Measurements from ENCODE around the gene SPINT1. TPM values are rescaled to one million over a fixed set of nuclear protein-coding genes. Genes with fewer than 3 reads are reported as not detected.
A peak's percentile ranks its signal among the peaks of the same experiment; 100 is the strongest.

The SPINT1 gene
- total RNA-seq, 2 experiments from 2014 or later, result 1.7 to 2.9 TPM

GRCh38 chr15:40872791-40873693 is 29.2 kb downstream of the SPINT1 start:
- no peak for DNase-seq
- Mint-ChIP-seq H3K36me3 (ENCODE audit: low read depth) (no peaks in the 10 kb centered on the region), H3K4me3 (peak overlapping the region; percentile 67), H3K4me1 (peaks cover 12% of the 10 kb centered on the region), H3K27ac (no peak overlapping the region), H3K27me3 (peaks cover 18% of the 10 kb centered on the region), H3K9me3 (no peaks in the 10 kb centered on the region)
- POLR2A ChIA-PET, result no interaction called here
- CTCF ChIA-PET, result interaction anchor here (0.6 to 2.0 kb wide), 8 partner anchors 12 to 419 kb away, joined by 3 to 9 read pairs (median 4); partner anchors contain the start of gene VPS18

DNA sequence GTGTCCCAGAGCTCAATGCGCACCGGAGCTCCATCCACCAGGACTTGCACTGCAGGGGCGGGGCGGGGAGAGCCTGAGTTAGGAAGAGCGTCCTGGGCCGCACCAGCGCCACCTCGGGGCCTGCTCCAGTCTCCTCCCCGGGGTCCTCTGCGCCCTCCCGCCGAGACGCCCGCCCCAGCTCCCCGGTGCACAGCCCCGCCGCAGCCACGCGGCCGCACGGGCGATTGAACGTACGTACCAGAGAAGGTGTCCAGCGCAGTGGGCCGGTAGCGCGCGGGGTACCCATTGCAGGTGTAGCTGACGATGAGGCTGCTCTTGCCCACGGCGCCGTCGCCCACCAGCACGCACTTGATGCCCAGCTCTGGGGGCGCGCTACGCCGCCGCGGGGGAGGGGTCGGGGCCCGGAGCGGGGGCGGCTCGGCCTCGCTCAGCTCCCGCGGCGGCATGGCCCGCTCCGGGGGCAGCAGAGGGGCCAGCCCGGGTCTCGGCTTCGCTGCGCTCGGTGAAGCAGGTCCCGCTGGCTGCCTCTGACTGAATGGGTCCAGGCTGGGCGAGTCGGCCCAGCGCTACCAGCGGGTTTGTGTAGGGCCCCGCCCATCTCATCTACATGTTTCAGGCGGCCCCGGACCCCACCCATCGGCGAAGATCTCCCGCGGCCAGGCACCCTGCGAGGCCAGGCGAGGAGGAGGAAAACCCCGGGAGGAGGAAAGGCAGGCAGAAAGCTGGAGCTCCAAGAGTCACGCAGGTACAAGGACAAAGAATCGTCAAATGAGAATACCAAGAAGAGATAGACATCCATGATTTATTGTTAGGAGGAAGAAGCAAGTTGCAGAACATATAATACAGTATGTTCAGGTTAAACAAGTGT is 30.1 kb downstream of the SPINT1 start, which contains the start of gene RHOV:
Gene RHOV (minus strand): TSS at position 541 of the 868 bp plus-strand sequence. CDS start 95 bp downstream, at position 446.
- CTCF ChIA-PET, result interaction anchor here (0.6 to 2.0 kb wide), 7 partner anchors 11 to 56 kb away, joined by 3 to 9 read pairs (median 5); partner anchors contain the start of gene VPS18
- Mint-ChIP-seq H3K36me3 (ENCODE audit: low read depth) (no peaks in the 10 kb centered on the region), H3K9me3 (no peaks in the 10 kb centered on the region), H3K4me1 (peaks cover 18% of the 10 kb centered on the region), H3K27ac (no peak within 1 kb of the TSS), H3K27me3 (peaks cover 18% of the 10 kb centered on the region), H3K4me3 (peak within 1 kb of the TSS; percentile 71)
- DNase-seq, result peak; percentile 54
- POLR2A ChIA-PET, result no interaction called here

DNA sequence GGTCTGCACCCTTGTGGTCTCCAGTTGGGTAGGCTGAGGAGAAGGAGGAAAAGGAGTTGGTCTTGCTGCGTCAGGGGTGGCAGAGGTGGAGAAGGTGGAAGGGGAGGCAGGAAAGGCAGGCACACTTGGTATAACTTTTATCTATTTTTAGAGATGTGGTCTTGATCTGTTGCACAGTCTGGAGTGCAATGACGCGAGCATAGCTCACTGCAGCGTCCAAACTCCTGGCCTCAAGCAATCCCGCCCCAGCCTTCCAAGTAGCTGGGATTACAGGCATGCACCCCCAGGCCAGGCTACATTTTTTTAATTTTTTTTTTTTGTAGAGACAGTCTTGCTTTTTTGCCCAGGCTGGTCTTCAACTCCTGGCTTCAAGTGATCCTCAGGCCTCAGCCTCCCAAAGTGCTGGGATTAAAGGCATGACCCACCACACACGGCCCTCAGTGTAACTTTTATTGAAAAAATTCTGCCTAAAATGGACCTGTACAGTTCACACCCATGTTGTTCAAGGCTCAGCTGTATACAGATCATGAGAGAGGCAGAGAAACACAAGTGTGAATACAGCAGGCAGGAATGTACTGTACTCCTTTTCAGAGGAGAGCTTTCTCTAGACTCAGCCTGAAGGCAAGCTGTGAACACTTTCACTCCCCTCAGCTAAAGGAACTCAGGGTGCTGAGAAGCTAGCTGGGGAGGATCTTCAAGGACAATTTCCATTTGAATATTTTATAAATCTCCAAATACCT is 32.3 kb downstream of the SPINT1 start:
- Mint-ChIP-seq H3K27me3 (peaks cover 18% of the 10 kb centered on the region), H3K4me1 (peaks cover 26% of the 10 kb centered on the region), H3K9me3 (no peaks in the 10 kb centered on the region), H3K36me3 (ENCODE audit: low read depth) (no peaks in the 10 kb centered on the region), H3K27ac (no peak overlapping the region), H3K4me3 (no peak overlapping the region)
- no peak for DNase-seq
- ChIA-PET CTCF (interaction anchor here (0.6 to 6.1 kb wide), 5 partner anchors 8 to 152 kb away, joined by 3 to 31 read pairs (median 5); partner anchors contain the start of gene VPS18), POLR2A (no interaction called here)

DNA sequence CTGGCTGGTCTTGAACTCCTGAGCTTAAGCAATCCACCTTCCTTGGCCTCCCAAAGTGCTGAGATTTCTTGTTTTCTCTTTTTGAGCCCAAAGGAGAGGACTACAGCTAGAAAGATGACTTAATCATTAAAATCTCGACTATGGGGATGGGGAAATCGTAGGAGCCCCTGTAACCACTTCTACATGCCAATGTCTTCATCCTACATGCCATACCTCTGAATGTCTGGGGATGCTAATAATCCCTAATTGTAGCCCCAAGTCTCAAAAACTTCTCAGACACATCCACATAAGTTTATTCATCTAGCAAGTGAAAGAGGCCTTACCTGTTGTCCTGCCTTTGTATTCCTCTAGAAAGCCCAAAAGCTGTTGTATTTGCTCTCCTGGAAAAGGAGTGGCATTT is 33.8 kb downstream of the SPINT1 start:
- H3K4me1 Mint-ChIP-seq, result peaks cover 19% of the 10 kb centered on the region
- no peaks in the 10 kb centered on the region for H3K36me3 Mint-ChIP-seq (ENCODE audit: low read depth)
- ChIA-PET POLR2A (no interaction called here), CTCF (interaction anchor here (1.9 to 6.1 kb wide), 4 partner anchors 8 to 26 kb away, joined by 5 to 31 read pairs (median 7); partner anchors contain the start of gene VPS18)
- no peak overlapping the region for H3K27ac Mint-ChIP-seq
- no peak for DNase-seq
- no peaks in the 10 kb centered on the region for H3K9me3 Mint-ChIP-seq
- peaks cover 18% of the 10 kb centered on the region for H3K27me3 Mint-ChIP-seq
- no peak overlapping the region for H3K4me3 Mint-ChIP-seq

DNA sequence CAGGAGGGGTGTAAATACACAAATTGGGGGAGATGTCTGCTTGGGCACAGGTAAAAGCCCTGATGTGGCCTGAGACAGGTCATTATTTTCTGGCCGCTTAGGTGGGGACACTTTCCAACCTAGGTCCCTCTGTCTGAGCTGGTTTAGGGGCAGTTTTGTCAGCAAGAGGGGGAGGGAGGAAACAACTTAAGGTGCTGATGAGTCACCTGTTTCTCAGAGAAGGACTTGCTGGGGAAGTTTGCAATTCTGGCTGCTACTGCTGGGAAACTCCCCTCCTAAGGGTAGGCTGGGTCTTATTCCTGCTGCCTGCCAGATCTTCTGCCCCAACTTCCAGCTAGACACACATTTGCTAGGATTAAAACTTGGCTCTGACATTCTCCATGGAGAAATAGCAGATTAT is 34.9 kb downstream of the SPINT1 start:
- no peak for DNase-seq
- H3K9me3 Mint-ChIP-seq, result no peaks in the 10 kb centered on the region
- ChIA-PET POLR2A (no interaction called here), CTCF (interaction anchor here (0.7 to 6.1 kb wide), 5 partner anchors 9 to 64 kb away, joined by 3 to 31 read pairs (median 7); partner anchors contain the start of gene VPS18)
- H3K4me3 Mint-ChIP-seq, result no peak overlapping the region
- peaks cover 19% of the 10 kb centered on the region for H3K4me1 Mint-ChIP-seq
- peaks cover 13% of the 10 kb centered on the region for H3K27me3 Mint-ChIP-seq
- H3K36me3 Mint-ChIP-seq (ENCODE audit: low read depth), result no peaks in the 10 kb centered on the region
- H3K27ac Mint-ChIP-seq, result no peak overlapping the region

DNA sequence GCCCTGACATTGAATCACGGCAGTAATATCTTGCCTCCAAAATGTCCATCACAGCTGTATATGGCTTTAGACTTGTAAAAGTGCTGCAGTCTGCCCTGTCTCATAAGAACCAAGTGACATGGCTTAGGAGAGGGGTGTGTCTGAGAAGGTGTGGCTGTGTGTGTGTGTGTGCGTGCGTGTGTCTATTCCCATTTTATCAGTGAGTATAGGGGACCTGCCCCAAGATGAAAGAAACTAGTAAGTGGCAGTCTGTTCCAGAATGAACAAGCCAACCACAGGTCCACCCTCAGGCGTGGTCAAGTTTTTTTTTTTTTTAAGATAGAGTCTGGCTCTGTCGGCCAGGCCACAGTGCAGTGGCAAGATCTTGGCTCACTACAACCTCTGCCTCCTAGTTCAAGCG is 35.8 kb downstream of the SPINT1 start:
- DNase-seq, result no peak

GRCh38 chr15:40881351-40881750 is 37.5 kb downstream of the SPINT1 start:
- no peak overlapping the region for H3K4me3 Mint-ChIP-seq
- no peaks in the 10 kb centered on the region for H3K9me3 Mint-ChIP-seq
- H3K27me3 Mint-ChIP-seq, result peaks cover 10% of the 10 kb centered on the region
- H3K36me3 Mint-ChIP-seq (ENCODE audit: low read depth), result no peaks in the 10 kb centered on the region
- H3K4me1 Mint-ChIP-seq, result peaks cover 32% of the 10 kb centered on the region
- no peak for DNase-seq
- CTCF ChIA-PET, result interaction anchor here (1.4 to 6.1 kb wide), 4 partner anchors 11 to 32 kb away, joined by 3 to 31 read pairs (median 9); partner anchors contain the start of gene VPS18
- no peak overlapping the region for H3K27ac Mint-ChIP-seq
- POLR2A ChIA-PET, result no interaction called here

More for the DNA sequence above, 35.8 kb downstream of the SPINT1 start:
- H3K4me3 Mint-ChIP-seq, result no peak overlapping the region
- ChIA-PET POLR2A (no interaction called here), CTCF (interaction anchor here (0.6 to 6.1 kb wide), 3 partner anchors 15 to 63 kb away, joined by 3 to 31 read pairs (median 4); partner anchors contain the start of gene VPS18)
- H3K36me3 Mint-ChIP-seq (ENCODE audit: low read depth), result no peaks in the 10 kb centered on the region
- peaks cover 22% of the 10 kb centered on the region for H3K4me1 Mint-ChIP-seq
- H3K27ac Mint-ChIP-seq, result no peak overlapping the region
- H3K27me3 Mint-ChIP-seq, result peaks cover 11% of the 10 kb centered on the region
- no peaks in the 10 kb centered on the region for H3K9me3 Mint-ChIP-seq

DNA sequence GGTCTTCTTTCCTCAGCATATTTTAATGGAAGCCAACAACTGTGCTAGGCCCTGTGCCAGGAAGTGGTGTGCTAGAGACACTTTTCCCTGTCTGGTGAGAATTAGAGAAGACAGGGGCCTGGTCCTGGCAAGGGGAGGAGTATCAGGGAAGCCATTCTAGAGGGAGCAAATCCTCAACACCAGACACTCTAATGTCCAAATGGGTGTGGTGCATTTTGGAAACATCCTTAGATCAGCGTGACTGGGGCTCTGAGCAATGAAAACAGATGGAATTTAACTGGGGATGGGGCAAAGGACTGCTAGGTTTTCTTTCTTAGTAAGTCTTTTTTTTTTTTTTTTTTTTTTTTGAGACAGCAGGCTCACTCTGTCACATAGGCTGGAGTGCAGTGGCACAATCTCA is 42.7 kb downstream of the SPINT1 start:
- Mint-ChIP-seq H3K9me3 (no peaks in the 10 kb centered on the region), H3K27ac (no peak overlapping the region), H3K4me3 (no peak overlapping the region), H3K36me3 (ENCODE audit: low read depth) (no peaks in the 10 kb centered on the region), H3K27me3 (peaks cover 11% of the 10 kb centered on the region), H3K4me1 (peaks cover 22% of the 10 kb centered on the region)
- CTCF ChIA-PET, result interaction anchor here (0.6 to 1.6 kb wide), 2 partner anchors 19 to 46 kb away, joined by 3 read pairs; no protein-coding TSS in a partner anchor
- POLR2A ChIA-PET, result no interaction called here
- DNase-seq, result no peak

GRCh38 chr15:40889112-40889511 is 45.3 kb downstream of the SPINT1 start:
- ChIA-PET CTCF (interaction anchor here (1.3 to 5.8 kb wide), 3 partner anchors 14 to 35 kb away, joined by 7 to 72 read pairs (median 8); no protein-coding TSS in a partner anchor), POLR2A (interaction anchor here (1.3 kb wide), 1 partner anchor 31 kb away, joined by 3 read pairs; no protein-coding TSS in a partner anchor)

DNA sequence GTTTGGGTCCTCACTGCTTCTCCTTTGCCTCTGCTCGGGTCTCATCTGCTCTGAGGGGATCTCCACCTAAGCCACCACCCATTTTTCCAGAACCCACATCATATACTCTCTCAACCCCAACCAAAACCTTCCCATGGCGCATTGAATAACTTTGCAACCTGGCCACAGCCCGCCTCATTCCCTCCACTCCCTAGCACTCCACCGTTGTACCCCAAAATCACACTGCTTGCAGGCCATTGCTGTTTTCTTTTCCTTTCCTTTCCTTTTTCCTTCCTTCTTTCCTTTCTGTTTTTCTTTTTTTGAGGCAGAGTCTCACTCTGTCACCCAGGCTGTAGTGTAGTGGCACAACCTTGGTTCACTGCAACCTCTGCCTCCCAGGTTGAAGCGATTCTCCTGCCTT is 47.3 kb downstream of the SPINT1 start:
- H3K36me3 Mint-ChIP-seq (ENCODE audit: low read depth), result peaks cover 8% of the 10 kb centered on the region
- H3K4me3 Mint-ChIP-seq, result no peak overlapping the region
- DNase-seq, result no peak
- ChIA-PET CTCF (interaction anchor here (1.1 to 5.8 kb wide), 10 partner anchors 10 to 301 kb away, joined by 3 to 72 read pairs (median 5); no protein-coding TSS in a partner anchor), POLR2A (no interaction called here)
- H3K27me3 Mint-ChIP-seq, result peaks cover 4% of the 10 kb centered on the region
- no peak overlapping the region for H3K27ac Mint-ChIP-seq
- peaks cover 40% of the 10 kb centered on the region for H3K4me1 Mint-ChIP-seq
- H3K9me3 Mint-ChIP-seq, result no peaks in the 10 kb centered on the region

More at GRCh38 chr15:40889112-40889511, 45.3 kb downstream of the SPINT1 start:
- Mint-ChIP-seq H3K36me3 (ENCODE audit: low read depth) (no peaks in the 10 kb centered on the region), H3K27me3 (peaks cover 11% of the 10 kb centered on the region), H3K9me3 (no peaks in the 10 kb centered on the region), H3K4me3 (no peak overlapping the region), H3K4me1 (peaks cover 37% of the 10 kb centered on the region), H3K27ac (no peak overlapping the region)
- no peak for DNase-seq

DNA sequence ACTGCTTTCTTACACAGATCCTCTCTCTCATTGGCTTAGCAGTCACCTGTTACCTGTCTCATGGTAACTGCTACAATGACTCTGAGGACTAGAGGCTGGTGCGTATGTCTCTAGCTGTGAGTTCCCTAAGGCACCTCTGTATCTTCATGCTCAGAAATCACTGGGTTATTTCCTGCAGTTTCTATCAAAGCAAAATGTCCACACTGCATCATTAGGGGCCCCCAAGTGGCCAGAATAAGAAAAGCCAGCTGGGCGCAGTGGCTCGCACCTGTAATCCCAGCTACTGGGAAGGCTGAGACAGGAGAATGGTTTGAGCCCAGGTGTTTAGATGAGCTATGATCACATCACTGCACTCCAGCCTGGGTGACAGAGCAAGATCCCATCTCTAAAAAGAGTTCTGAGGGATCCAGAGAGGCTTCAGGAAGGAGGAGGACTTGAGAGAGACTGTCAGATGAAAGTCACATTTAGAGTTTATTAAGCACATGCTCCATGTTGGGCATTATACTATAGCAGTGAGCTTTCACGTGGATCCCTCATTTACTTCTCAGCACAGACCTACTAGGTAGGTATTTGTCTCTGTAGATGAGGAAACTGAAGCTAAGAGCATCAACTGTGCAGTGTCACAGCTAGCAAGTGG is 48.1 kb downstream of the SPINT1 start:
- Mint-ChIP-seq H3K36me3 (ENCODE audit: low read depth) (peaks cover 9% of the 10 kb centered on the region), H3K27ac (no peak overlapping the region), H3K27me3 (peaks cover 4% of the 10 kb centered on the region), H3K9me3 (no peaks in the 10 kb centered on the region), H3K4me3 (no peak overlapping the region), H3K4me1 (peaks cover 35% of the 10 kb centered on the region)
- CTCF ChIA-PET, result interaction anchor here (0.6 to 5.8 kb wide), 18 partner anchors 11 to 302 kb away, joined by 3 to 72 read pairs (median 4); partner anchors contain the start of gene RAD51
- peak; percentile 37 for DNase-seq
- POLR2A ChIA-PET, result interaction anchor here (0.6 kb wide), 1 partner anchor 323 kb away, joined by 3 read pairs; the partner anchor contains the start of gene RPUSD2

Measured in activated CD4-positive, alpha-beta T cell treated with anti-CD3 and anti-CD28 coated beads, Interleukin-2, amount 10 ng/mL, durations not matched to agents 7 days and 5 days (primary cell).